Measurements from ENCODE around the gene DOK7.
"Not testable (repeated sequence)": the region's sequence is repeated elsewhere in the genome, so short reads cannot be mapped to it uniquely, and the experiment has no call there.

DOK7 gene

DNA sequence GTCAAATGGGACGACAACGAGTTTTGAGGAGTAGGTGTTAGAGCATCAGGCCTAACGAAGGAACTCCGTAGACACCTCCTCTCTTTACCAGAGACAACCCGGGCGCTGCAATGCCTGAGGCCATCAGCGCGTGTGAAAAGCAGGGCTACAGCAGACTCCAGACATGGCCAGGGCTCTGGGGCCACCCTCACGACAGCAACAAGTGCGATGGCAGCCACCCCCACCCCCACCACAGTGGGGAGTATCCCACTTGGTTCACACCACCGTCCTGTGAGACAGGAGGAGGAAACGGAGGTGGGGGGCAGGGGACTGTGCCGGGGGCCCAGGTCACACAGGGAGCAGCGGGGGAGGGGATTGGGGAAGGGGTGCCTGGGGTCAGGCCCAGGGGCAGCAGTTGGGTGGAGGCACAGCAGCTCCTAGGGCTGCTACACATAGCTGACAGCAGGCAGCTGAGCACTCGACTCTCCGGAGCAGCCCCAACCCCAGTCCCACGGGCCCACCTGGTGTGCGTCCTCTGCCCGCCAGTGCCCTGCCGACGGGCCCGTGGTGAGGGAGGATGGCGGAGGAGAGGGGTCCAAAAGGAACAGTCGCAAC is 60.6 kb downstream of the DOK7 start:
- no peak for DNase-seq

DNA sequence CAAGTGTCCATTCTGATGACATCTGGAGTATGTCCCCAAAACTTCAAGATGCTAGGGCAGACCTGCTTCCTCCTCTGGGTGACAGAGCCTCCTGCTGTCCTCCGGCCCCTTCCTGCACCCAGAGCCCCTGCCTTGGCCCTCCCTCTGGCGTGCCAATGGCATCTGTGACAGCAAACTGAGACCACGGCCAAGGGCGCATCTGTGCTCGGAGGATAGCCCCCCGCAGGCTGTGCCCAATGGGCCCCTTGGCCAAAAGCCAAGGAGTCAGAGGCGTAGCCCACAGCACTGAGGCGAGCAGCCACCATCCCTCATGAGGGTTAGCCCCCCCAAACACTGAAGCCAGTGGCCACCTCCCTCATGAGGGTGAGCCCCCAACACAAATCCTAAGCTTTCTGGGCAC is 61.2 kb downstream of the DOK7 start:
- no peak for DNase-seq

DNA sequence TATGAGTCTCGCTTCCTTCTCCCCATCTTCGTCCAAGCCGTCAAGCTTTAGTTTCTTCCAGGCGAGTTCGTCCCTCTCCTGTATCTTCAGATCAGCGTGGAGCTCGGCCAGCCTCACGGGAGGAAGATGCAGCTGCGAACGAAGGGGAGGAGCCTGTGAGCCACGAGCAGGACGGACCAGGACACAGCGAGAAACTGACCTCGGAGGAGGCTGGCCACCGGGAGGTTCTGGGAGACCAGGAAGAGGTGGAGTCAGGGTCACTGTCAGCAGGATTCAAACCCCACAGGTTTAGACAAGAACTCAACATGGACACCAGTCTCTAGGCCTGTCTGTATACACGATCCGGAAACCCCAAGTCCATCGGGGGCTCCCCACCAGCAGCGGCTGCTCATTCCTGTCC is 61.8 kb downstream of the DOK7 start:
- DNase-seq: no peak

DNA sequence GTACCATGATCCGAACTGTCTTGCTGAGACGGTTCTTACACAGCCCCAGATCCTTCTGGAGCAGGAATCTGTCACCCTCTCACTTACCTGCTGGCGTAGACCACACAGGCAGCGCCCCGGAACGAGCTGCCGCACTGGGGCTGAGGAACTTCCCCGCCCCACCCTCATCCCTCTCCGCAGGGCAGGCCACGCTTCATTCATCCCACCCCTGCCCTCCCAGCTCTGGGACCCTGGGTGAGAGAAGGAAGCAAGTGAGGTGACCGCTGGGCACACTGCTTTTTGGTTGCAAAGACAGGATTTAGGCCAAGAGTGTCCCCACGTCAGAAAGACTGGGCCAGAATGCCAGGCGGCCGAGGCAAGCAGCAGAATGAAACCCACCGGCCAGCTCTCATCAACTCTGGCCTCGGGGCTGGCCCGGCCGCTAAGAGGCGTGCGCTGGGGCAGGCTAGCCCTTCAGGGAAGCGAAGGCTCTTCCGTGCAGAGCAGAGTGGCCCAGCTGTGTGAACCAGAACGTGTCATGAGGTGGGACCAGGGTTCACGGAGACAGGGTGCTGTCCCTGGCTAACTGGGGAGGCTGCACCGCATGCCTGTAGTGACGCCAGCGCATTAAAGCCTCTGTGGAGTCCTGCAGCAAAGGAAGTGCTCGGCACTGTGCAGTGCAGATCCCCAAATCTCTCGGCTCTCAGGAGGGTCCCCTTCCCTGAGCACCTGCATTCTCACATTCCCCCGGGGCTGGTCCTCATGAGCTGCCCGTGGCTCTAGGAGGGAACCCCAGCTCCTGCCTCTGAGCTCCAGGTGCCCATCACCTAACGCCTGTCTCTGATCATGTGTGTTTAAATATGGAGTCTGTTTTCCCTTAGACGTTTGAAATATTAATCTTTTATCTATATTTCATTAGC is 62.7 kb downstream of the DOK7 start:
- no peak for DNase-seq

DNA sequence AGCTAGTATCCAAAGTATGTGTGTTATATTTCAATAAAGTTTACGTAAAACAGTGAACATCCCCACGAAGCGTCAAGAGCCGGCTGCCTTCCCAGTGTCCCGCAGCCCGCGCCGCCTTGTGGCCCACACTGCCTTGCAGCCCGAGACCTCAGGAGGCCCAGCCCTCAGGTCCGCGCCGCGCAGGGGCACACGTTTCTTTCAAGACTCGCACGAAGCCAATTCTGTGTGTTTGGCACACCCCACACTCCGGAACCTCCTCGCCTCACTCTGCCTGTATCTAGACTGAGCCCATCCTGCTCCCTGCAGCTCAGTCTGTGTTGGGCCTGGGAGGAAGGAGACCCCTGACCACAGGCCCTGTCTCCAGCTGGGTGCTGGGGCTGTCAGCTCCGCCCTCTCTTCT is 63.4 kb downstream of the DOK7 start:
- no peak for DNase-seq

DNA sequence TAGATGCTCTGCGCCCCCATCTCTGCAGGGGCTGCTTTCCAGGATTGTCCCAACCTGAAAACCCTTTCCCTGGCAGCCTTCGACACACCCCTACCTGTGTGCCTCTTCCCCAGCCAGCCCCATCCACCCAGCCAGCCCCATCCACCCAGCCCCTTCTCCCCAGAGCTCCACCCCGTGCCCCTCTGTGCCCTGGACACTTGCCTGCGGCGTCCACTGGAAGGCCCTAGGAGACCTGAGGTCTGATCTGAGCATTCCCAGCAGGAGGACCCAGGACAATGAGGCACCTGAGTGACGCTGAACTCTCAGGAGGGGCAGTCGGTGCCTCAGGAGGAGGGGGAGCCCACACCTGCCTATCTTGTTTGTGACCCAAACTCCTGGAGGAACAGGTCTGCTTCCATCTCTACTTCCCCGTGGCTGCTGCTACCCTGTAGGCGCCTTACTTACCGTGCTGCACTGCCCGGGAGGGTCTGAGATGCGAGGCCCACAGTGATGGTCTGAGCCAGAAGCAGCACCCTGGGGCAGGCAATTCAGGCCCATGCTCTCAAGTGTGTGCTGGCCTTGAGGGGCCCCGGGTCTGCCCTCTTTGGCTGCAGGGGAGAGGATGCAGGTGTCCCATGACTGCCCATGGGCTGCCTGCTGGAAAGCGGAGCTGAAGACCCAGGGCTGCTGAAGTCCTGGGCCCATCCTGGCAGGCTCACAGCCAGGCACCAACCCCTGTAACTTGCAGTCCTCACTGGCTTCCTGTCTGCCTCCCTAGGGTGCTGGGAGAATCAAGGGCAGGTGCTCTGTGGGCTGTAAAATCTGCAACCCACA is 64.2 kb downstream of the DOK7 start:
- no peak for DNase-seq

DNA sequence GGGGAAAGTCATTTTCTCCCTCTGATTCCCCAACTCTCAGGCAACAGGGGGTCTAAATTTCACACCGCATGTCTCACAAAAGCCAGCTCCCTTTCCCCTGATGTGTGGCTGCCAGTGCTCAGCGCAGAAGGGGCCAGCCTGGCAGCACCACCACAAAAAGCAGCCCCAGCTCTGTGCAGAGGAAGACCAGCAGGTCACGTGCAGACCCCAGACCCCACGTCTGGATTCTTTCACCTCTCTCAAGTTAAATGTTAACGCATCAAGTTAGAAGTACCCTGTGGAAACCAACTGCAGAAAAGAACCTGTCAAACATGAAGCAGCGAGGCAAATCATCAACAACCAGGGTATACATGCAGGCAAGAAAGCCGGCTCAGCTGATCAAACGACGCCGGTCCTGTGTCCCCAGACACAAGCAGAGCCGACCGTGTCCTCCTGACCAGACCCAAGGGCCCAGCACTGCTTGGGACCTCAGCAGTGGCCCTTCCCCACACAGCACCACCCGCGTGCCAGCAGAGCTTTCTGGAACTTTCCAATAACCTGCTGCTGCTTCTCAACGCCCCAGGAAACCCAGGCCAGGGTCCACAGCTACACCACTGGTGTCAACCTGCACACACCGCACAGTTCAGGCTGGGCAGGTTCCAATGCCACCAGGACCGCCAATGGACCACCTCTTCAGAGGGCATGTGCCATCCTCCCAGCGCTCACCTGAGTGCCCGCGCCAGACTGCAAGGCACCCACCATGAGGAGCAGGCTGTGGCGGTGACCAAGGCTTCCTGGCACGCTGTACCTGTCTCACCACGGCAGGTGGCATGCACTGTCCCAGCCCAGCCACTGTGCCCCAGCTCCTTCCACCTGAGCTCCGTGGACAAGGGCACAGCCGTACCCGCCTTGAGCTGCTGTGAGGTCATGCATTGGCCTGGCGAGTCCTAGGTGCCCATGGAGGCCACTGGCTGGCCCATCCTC is 65.1 kb downstream of the DOK7 start:
- DNase-seq: no peak

DNA sequence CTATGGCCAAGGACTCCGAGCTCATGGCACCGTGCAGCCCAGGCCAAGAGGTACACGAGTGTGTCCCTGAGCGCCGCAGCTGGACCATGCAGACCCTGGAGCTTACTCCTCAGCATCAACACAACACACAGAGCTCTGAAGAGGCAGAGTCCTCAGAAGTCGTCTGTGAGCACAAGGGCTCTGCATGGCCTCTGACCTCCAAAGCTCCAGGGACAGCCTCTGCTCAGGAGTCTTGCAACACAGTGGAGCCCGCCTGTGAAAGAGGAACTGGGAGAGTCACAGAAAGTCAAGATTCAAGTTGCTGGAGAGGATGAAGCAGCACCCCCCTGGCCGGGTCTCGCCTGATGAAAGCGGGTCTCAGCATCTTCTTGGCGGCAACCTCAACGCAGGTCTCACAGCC is 66.3 kb downstream of the DOK7 start:
- no peak for DNase-seq

DNA sequence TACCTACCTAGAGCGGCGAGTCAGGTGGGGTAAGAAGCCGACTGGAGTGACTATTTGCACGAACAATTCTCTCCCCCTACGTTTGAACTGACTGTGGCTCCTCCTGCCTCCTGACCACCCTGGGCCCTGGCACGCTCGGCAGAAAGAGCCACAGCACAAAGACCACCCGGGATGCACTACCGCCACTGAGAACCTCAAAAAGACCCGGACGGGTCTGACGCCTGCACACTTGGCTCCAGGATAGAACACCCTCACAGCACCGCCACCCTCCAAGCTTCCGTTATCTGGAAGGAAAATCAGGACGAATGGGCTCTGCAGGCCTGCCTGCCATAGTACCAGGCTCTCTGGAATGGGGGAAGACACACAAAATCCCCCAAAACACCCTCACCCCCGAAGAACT is 66.9 kb downstream of the DOK7 start:
- no peak for DNase-seq

DNA sequence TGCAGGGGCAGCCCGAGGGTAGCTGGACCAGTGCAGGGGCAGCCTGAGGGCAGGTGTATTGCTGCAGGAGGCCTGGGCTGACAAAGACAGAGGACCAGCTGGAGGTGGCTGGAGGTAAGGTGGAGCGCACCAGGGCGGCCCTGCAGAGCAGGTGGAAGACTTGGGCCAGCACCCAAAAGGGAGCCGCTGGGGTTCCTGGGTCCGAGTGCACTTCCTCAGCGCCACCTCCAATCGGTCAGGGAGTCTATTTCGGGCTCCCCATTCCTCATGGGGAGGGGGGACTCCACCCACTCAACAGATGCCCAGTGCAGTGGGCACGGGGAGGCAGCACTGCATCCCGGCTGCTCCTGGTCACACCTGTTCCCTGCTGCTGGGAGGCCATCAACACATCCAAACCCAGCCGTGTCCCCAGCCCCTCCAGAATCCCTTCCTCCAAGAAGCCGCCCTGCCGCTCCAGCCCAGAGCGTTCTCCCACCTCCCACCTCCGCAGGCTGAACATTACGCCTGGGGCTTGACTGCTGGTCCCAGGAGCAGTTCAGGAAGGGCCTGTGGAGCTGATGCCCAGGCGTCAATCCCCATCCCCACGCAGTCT is 67.7 kb downstream of the DOK7 start:
- DNase-seq: no peak

DNA sequence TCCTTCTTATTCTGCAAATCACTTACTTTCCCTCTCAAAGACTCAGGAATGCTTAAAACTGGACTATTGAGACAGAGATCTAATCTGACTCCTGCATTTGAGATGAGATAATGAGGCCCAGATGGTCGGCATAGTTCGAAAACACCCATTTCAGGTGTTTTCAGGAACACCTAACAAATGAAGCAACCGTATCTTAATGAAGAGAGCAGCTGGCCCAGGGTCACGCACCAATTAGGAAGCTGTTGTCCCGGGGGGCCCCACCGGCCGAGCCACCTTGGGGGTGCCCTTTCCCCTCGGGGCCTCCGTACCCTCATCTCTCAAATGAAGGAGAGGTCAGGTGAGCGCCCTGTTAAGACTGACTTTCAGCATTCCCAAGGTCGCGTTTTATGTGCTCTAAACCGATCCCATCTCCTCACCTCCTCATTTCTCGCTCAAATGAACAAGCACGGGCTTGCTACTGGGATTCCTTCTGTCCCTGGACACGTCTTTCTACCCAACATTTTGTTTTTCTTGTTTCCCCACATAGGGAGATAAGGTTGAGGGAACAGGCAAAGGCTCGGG is 68.3 kb downstream of the DOK7 start:
- no peak for DNase-seq

DNA sequence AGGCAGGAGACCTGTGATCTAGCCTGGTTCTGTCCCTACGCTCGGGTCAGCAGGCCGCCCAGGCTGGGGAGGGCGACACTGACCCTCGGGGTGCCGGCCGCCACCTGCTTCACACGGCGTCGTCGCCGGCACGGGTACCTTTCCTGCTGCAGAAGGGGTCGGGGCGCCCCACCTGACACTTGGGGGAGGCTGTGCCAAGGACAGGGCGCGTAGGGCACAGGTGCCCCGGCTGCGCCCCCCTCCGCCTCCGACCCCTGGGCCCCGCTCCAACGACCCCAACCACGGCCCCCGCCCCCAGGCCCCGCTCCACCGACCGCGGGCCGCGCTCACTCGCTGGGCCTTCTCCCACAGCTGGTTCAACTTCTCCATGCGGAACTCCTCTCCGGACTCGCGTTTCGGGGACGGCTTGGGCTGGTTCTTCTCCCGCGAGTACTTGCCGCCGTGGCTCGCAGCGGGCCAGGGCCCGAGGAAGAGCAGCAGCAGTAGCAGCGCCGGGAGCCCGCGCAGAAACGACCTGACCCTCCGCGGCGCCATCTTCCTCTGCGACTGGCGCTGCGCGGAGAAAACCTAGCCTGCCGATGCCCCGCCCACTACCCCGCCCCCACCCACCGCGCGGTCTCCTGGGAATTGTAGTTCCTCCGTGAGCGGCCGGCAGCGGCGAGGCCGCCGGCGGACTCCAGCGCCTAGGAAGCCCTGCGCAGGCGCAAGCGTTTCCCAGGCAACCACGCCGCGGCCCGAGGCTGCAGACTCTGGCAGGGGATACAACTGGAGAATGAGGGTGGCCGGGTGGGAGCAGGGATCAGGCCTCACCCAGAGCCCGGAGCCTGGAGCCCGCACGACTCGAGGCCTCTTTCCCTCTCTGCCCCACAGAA is 69.0 kb downstream of the DOK7 start, which contains the start of gene LRPAP1:
Gene LRPAP1 (minus strand): TSS at position 544 of the 872 bp plus-strand sequence. CDS start 10 bp downstream, at position 534.
- DNase-seq: peak; percentile 93

DNA sequence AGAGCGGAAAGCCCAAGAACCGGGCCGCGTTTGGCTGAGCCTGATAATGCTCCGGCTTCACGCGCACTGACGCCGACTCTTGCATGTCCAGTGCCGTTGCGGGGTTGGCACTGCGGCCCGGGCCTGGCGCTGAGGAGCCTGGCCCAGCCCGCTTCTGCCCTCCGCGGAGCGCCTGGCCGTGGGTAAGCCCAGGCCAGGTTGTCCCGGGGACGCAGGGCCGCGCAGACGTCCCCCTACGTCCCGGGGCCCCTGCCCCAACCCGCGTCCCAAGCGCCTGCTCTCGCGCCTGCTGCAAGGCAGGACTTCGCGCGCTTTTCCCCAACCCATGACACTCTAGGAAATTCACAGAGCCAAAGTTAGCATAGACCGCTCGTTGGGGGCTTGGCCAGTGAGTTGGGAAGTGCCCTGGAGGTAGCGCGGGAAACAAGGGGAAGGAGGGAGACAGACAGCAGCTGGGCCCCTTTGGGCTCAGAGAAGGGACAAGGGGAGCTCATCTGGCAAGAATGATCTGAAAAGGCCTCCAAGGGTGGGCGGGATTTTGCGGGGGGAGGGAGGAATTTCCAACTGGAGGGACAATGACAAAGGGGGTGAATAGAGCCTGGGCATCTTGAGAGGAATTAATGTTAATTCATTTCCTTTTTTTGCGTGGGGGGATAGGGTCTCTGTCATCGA is 69.8 kb downstream of the DOK7 start:
- DNase-seq: no peak

DNA sequence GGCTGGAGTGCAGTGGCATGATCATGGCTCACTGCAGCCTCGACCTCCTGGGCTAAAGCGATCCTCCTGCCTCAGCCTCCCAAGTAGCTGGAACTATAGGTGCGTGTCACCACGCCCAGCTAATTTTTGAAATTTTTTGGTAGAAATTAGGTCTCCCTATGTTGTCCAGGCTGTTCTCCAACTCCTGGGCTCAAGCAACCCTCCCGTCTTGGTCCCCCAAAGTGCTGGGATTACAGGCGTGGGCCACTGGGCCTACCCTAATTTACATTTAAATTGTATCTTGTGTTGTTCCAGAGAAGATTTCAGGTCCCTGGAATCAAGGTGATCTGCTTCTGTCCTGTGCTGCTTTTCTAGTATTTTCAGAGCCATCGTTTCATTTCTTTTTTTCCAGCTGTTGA is 70.3 kb downstream of the DOK7 start:
- DNase-seq: no peak

DNA sequence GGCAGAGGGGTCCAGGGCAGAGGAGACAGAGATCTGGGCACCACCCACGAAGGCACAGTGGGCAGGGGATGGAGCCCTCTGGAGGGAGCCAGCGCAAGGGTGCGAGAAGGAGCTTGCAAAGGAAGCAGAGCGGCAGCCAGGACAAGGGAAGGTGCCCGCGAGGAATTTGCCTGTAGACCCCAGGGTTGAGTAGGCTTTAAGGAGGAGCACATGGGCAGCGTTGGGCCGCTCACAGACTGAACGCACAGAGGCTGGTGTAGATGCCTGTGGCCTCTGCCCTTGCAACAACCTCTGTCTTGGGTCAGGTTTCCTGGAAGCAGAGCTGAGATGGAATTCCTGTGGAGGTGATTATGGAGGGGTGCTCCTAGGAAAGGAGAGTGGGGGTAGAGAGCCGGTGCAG is 72.7 kb downstream of the DOK7 start:
- not testable (repeated sequence) for DNase-seq

DNA sequence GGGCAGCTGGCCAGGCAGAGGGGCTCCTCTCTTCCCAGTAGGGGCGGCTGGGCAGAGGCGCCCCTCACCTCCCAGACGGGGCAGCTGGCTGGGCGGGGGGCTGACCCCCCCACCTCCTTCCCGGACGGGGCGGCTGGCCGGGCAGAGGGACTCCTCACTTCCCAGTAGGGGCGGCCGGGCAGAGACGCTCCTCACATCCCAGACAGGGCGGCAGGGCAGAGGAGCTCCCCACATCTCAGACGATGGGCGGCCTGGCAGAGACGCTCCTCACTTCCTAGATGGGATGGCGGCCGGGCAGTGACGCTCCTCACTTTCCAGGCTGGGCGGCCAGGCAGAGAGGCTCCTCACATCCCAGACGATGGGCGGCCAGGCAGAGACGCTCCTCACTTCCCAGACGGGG is 75.8 kb downstream of the DOK7 start:
- DNase-seq: not testable (repeated sequence)

DNA sequence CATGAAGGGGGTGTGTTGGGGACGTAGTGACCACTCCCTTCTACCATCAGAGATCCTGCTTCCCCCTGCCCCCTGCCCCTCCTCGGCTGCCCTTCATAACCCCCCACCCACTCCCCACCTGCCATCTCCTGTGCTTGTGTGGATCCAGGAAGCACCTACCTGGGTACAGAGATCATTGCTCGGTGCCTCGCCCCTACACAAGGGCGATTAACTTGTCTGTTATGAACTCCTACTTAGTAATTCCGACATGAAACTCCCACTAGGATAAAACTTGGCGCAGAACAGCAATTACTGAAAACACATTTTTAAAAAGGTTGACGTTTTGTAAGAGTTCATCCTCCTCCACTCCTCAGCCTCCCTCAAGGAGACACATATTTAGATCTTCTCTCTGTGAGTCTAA is 80.3 kb downstream of the DOK7 start:
- not testable (repeated sequence) for DNase-seq
